Loucy (cell line): ENCODE measurements around the gene AGAP1.

Experiments used
- EZH2phosphoT487 ChIP-seq: fragments of 200-600 bp; IDR thresholded peaks from 2 replicates; pipeline ENCODE4 v1.6.1; 2018; ENCODE audit warnings: antibody characterized with exemption, mild to moderate bottlenecking, moderate library complexity, borderline replicate concordance
- TF ChIP-seq, protein P1 (sequence below): fragments of 200-600 bp; sonication (generic); conservative IDR thresholded peaks from 2 replicates; pipeline ENCODE4 v1.5.1; 2014; ENCODE audit warnings: mild to moderate bottlenecking, antibody characterized with exemption, low read length

GRCh38 chr2:235954888-235955480, 461.1 kb downstream of the AGAP1 start:
- TF ChIP-seq, protein P1, sequence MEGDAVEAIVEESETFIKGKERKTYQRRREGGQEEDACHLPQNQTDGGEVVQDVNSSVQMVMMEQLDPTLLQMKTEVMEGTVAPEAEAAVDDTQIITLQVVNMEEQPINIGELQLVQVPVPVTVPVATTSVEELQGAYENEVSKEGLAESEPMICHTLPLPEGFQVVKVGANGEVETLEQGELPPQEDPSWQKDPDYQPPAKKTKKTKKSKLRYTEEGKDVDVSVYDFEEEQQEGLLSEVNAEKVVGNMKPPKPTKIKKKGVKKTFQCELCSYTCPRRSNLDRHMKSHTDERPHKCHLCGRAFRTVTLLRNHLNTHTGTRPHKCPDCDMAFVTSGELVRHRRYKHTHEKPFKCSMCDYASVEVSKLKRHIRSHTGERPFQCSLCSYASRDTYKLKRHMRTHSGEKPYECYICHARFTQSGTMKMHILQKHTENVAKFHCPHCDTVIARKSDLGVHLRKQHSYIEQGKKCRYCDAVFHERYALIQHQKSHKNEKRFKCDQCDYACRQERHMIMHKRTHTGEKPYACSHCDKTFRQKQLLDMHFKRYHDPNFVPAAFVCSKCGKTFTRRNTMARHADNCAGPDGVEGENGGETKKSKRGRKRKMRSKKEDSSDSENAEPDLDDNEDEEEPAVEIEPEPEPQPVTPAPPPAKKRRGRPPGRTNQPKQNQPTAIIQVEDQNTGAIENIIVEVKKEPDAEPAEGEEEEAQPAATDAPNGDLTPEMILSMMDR: no peak
- TF ChIP-seq EZH2phosphoT487: no peak
